ENCODE data around the gene HOXD11. TPM values are rescaled to one million over a fixed set of nuclear protein-coding genes. Genes with fewer than 3 reads are reported as not detected.

Gene HOXD11
- total and polyA plus RNA-seq, 2 donors (not counting 3 experiments of a cell fraction or from before 2014, with no cell fraction given) = not detected

- no peaks in the 10 kb centered on the region for H3K36me3 ChIP-seq (ENCODE audit: control insufficient read depth in 2 of 2, extremely low read depth in 1 of 2, insufficient read depth in 2 of 2, low read length in 2 of 2)
- no peak overlapping the region for H3K4me2 ChIP-seq (ENCODE audit: insufficient read depth, low read length)
- no peak overlapping the region for H2AFZ ChIP-seq (ENCODE audit: low read depth, low read length)
- no peaks in the 10 kb centered on the region for H4K20me1 ChIP-seq (replicated peaks; ENCODE audit: control insufficient read depth, extremely low read depth, insufficient read depth, low read length)
- TF ChIP-seq POLR2AphosphoS5 (IDR thresholded peaks at IDR 0.05; ENCODE audit: insufficient read depth, low read depth, low read length) (no peak), FOS (IDR thresholded peaks at IDR 0.05; ENCODE audit: borderline replicate concordance, insufficient read depth, low read length) (no peak), GATA2 (IDR thresholded peaks at IDR 0.05; ENCODE audit: insufficient read depth, insufficient read length, low read depth, low read length) (no peak), JUN (IDR thresholded peaks at IDR 0.05; ENCODE audit: borderline replicate concordance, insufficient read depth, insufficient read length, low read depth) (no peak), POLR2A (IDR thresholded peaks at IDR 0.05; ENCODE audit: low read depth, low read length) (no peak), CTCF (IDR thresholded peaks at IDR 0.05; ENCODE audit: extremely low read depth in 1 of 2, insufficient read depth in 1 of 2, low read depth in 1 of 2, low read length in 2 of 2) (no peak)
- peaks cover 28% of the 10 kb centered on the region for H3K4me1 ChIP-seq (ENCODE audit: control insufficient read depth, extremely low read depth, insufficient read depth, low read length)
- intact Hi-C loops (cut with micrococcal nuclease) (no loop called here), dilution Hi-C loops (cut with MboI; ENCODE audit: extremely low pct_ligation_motif_present, low sequenced_read_pairs) (loop anchor here (25.0 kb wide), 1 partner anchor 495 kb away; no protein-coding TSS in a partner anchor)
- FAIRE-seq = no peak
- H3K9me3 ChIP-seq (replicated peaks; ENCODE audit: control insufficient read depth, insufficient read depth, low read length) = no peaks in the 10 kb centered on the region
- DNase-seq (ENCODE audit: low read depth, low spot score) = no peak
- no peaks in the 10 kb centered on the region for H3K27me3 ChIP-seq (ENCODE audit: control insufficient read depth in 2 of 2, insufficient read depth in 2 of 2, low read length in 2 of 2)
- POLR2A ChIA-PET = no interaction called here
- no peaks in the 10 kb centered on the region for H3K9me1 ChIP-seq (replicated peaks; ENCODE audit: control insufficient read depth, extremely low read depth, insufficient read depth, low read length)
- H3K4me3 ChIP-seq (replicated peaks in 1 of 3; ENCODE audit: insufficient read depth in 1 of 3, low read depth in 1 of 3, low read length in 3 of 3) = no peak overlapping the region
- H3K27ac ChIP-seq (ENCODE audit: insufficient read depth, low read depth, low read length) = no peak overlapping the region
- H3K9ac ChIP-seq (replicated peaks; ENCODE audit: extremely low read depth, insufficient read depth, low read length) = no peak overlapping the region
- CTCF ChIA-PET = interaction anchor here (0.8 to 9.3 kb wide), 4 partner anchors 93 to 495 kb away, joined by 3 to 338 read pairs (median 16); no protein-coding TSS in a partner anchor
- H3K79me2 ChIP-seq (ENCODE audit: control insufficient read depth, insufficient read depth, low read length) = peaks cover 78% of the 10 kb centered on the region
- no TSS peak for BruUV-seq (replicated peaks)
Observed at GRCh38 chr2:176142281-176142680, 35.2 kb downstream of the HOXD11 start.

Measured in endothelial cell of umbilical vein (primary cell).